GDM1 (cell line): ENCODE results near the gene PEAR1.

Experiments
- DNase-seq: peaks from one replicate; lab custom pipeline; 2025; lab: John Stamatoyannopoulos, UW

Gene PEAR1

GRCh38 chr1:156942176-156942575 lies 48.7 kb downstream of the PEAR1 start:
- no peak for DNase-seq

GRCh38 chr1:156942576-156942975 lies 49.1 kb downstream of the PEAR1 start:
- no peak for DNase-seq

GRCh38 chr1:156943756-156944155 lies 50.2 kb downstream of the PEAR1 start:
- no peak for DNase-seq

- DNase-seq = no peak
Measured at GRCh38 chr1:156944268-156944667, 50.8 kb downstream of the PEAR1 start.

GRCh38 chr1:156944848-156945247 lies 51.3 kb downstream of the PEAR1 start:
- DNase-seq = no peak

- DNase-seq = no peak
Measured at GRCh38 chr1:156945881-156946661, 52.6 kb downstream of the PEAR1 start.

GRCh38 chr1:156947127-156947526 lies 53.6 kb downstream of the PEAR1 start:
- no peak for DNase-seq

GRCh38 chr1:156947818-156948525 lies 54.5 kb downstream of the PEAR1 start:
- DNase-seq = no peak

GRCh38 chr1:156948708-156949107 lies 55.2 kb downstream of the PEAR1 start:
- DNase-seq = no peak

GRCh38 chr1:156949127-156949526 lies 55.6 kb downstream of the PEAR1 start:
- no peak for DNase-seq

- DNase-seq = no peak
Measured at GRCh38 chr1:156951371-156951770, 57.9 kb downstream of the PEAR1 start.

GRCh38 chr1:156953571-156953970 lies 60.1 kb downstream of the PEAR1 start:
- DNase-seq = no peak

- no peak for DNase-seq
Measured at GRCh38 chr1:156956333-156956732, 62.8 kb downstream of the PEAR1 start.

GRCh38 chr1:156957634-156958033 lies 64.1 kb downstream of the PEAR1 start:
- no peak for DNase-seq

GRCh38 chr1:156958247-156958714 lies 64.8 kb downstream of the PEAR1 start:
- DNase-seq = no peak

- no peak for DNase-seq
Measured at GRCh38 chr1:156959414-156959813, 65.9 kb downstream of the PEAR1 start.

- no peak for DNase-seq
Measured at GRCh38 chr1:156959925-156960324, 66.4 kb downstream of the PEAR1 start.

- no peak for DNase-seq
Measured at GRCh38 chr1:156961709-156962108, 68.2 kb downstream of the PEAR1 start.

- no peak for DNase-seq
Measured at GRCh38 chr1:156963621-156964020, 70.1 kb downstream of the PEAR1 start.

- no peak for DNase-seq
Measured at GRCh38 chr1:156964441-156964840, 70.9 kb downstream of the PEAR1 start.
